GM21526 (cell line): Measurements from ENCODE around the gene PHF3.
"Not testable (repeated sequence)": the region's sequence is repeated elsewhere in the genome, so short reads cannot be mapped to it uniquely, and the experiment has no call there.

Experiments used
- ATAC-seq: cut with Tn5 transposase; IDR thresholded peaks from one replicate; pipeline ENCODE4 v1.9.1; 2021; ENCODE audit warnings: moderate library complexity; ENCODE audit not compliant: unreplicated experiment, low FRiP score

The PHF3 gene

GRCh38 chr6:63705707-63706106 is 70.1 kb downstream of the PHF3 start:
- ATAC-seq = no peak

DNA sequence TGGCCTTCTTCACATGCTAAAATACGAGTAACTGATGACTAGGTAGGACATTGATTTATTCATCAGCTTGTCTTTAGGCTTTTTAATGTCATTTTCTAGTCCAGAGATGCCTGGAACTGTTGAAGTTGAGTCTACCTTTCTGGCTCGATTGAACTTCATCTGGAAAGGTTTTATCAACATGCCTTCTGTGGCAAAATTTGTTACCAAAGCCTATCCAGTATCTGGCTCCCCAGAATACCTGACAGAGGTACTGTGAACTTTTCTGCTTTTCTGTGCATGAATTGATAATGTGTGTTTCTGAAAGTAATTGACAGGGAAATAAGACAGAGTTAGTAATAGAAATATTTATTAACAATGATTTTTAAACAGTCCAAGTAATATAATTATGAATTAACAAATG is 71.0 kb downstream of the PHF3 start:
- no peak for ATAC-seq

- no peak for ATAC-seq
These were observed 73.0 kb downstream of the PHF3 start for GRCh38 chr6:63708631-63709030.

- ATAC-seq = no peak
These were observed 73.5 kb downstream of the PHF3 start for GRCh38 chr6:63709148-63709547.

GRCh38 chr6:63713332-63713731 is 77.7 kb downstream of the PHF3 start:
- ATAC-seq = no peak

DNA sequence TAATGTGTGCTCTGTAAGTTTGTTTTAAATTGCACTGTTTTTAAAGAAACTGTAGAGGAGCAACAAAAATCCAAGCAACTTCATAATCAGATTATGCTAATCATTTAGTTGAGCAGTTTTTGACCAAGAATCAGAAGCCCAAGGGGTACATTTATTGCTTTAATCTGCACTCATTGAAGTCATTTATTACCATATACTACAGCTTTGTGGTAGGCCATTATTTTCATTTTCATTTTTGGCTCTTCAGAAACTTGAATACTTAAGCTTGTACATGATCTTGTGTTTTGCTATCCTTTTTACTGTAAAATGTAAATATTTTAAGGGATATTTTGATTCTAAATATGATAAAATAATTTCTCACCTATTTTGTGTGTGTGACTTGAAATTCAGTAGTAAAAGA is 78.5 kb downstream of the PHF3 start:
- no peak for ATAC-seq

GRCh38 chr6:63716169-63716568 is 80.6 kb downstream of the PHF3 start:
- ATAC-seq = peak; percentile 59

GRCh38 chr6:63721181-63721580 is 85.6 kb downstream of the PHF3 start:
- no peak for ATAC-seq

GRCh38 chr6:63724721-63725120 is 89.1 kb downstream of the PHF3 start:
- no peak for ATAC-seq

DNA sequence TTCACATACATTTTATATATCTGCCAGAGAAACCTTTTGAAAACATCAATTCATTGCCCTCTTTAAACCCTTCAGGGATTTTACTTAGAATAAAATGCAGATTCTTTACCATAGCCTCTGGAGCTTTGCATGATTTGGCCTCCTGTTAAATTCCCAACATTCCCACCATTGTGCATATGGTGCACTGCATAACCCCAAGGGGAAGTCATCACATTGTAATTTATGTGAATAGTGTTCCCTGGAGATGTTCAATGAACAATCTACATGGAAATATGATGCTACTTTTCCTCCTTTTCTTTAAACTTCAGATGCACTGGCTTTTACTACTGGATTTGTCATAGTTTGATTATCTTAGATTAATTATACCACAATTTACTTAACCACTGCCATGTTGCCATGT is 94.7 kb downstream of the PHF3 start:
- ATAC-seq = no peak

GRCh38 chr6:63731930-63732329 is 96.3 kb downstream of the PHF3 start:
- no peak for ATAC-seq

- no peak for ATAC-seq
These were observed 96.7 kb downstream of the PHF3 start for GRCh38 chr6:63732336-63732735.

- no peak for ATAC-seq
These were observed 99.3 kb downstream of the PHF3 start for GRCh38 chr6:63734923-63735322.

GRCh38 chr6:63738190-63738589 is 102.6 kb downstream of the PHF3 start:
- not testable (repeated sequence) for ATAC-seq

DNA sequence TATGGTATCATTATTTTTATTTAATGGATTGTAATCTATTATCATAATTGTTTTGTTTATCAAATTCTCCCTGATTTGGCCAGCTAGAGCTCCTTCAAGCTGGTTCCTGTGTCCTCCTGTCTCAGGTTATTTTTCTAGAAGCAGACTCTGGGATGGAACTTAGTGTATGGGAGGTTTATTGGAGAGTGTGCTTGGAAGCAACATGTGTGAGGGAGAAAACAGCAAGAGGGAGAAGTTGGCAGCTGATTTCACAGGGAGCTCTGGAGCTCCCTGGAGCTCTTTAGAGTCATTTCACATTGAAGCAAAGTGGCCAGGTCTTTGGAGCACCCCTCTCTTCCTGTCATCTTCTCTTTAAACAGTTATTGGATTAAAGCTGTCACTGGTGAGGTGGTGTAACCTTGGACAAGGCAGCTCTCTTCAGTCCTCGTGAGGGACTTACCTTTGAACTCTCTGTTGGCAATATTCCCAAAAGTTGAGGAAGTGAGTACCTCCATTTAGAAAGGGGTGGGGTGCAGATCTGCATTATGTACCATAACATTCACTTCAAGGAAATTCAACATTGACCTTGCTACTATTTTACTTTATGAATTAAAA is 103.6 kb downstream of the PHF3 start:
- ATAC-seq = no peak

DNA sequence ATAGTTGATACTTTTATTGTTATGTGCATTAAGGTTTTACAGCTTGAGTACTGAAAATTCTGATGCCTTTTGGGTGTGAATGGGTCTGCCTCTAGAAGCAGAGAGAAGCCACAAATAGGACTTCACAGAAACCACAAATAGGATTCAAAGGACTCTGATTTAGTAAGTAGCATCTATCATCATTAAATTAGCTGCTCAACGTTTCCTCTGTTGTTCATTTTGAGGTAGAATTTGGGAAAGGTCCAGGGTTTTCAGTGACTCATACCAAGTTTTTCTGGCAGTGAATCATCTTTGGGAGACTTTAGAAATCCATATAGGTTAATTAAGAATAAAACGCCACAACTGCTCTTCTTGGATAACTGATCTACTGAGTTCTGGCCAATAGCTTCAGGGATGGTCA is 105.1 kb downstream of the PHF3 start:
- no peak for ATAC-seq

GRCh38 chr6:63742060-63742459 is 106.5 kb downstream of the PHF3 start:
- no peak for ATAC-seq

GRCh38 chr6:63743691-63744090 is 108.1 kb downstream of the PHF3 start:
- ATAC-seq = no peak

DNA sequence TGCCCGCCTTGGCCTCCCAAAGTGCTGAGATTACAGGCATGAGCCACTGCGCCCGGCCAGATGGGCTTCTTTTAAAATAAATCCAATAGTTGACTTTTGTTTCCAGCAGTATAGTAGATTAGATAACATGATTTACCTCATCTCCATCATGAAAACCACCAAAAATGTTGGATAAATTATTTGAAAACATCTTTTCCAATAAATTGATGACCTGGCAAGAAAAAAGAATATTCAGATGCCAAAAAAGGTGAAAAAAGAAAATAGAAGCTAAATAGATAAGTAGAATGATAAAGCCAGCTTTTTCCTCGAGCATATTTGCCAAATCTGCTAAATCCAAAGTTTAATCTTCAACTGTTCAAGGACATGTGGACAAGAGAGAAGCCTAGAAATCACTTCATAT is 109.2 kb downstream of the PHF3 start:
- ATAC-seq = no peak

DNA sequence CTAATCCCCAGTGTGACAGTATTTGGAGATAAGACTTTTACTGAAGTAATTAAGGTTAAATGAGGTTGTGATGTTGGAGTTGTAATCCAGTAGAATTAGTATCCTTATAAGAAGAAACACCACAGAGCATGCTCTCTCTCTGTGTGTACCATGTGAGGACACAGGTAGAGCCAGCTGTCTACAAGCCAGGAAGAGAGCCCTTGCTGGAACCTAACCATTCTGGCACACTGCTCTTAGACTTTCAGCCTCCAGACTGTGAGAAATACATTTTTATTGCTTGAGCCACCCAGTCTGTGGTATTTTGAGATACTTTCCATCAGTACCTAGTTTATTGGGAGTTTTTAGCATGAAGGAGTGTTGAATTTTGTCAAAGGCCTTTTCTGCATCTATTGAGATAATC is 110.2 kb downstream of the PHF3 start:
- no peak for ATAC-seq

GRCh38 chr6:63750400-63750799 is 114.8 kb downstream of the PHF3 start:
- ATAC-seq = no peak

GRCh38 chr6:63757275-63757674 is 121.7 kb downstream of the PHF3 start:
- not testable (repeated sequence) for ATAC-seq

DNA sequence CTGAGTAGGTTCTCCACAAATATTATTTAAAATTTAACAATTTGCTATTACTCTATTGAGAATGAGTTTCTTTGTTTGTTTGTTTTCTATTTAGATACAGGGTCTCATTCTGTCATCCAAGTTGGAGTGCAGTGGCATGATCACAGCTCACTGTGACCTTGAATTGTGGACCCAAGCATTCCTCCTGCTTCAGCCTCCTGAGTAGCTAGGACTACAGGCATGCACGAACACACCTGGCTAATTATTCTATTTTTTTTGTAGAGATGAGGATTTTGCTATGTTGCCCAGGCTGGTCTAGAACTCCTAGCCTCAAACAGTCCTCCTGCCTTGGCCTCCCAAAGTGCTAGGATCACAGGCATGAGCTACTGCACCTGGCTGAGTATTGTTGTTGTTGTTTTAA is 122.2 kb downstream of the PHF3 start:
- no peak for ATAC-seq
